Measurements from ENCODE around the gene EEA1.
"Not testable (repeated sequence)": the region's sequence is repeated elsewhere in the genome, so short reads cannot be mapped to it uniquely, and the experiment has no call there.

Gene EEA1

GRCh38 chr12:92794356-92794755 lies 134.7 kb downstream of the EEA1 start:
- not testable (repeated sequence) for FAIRE-seq

DNA sequence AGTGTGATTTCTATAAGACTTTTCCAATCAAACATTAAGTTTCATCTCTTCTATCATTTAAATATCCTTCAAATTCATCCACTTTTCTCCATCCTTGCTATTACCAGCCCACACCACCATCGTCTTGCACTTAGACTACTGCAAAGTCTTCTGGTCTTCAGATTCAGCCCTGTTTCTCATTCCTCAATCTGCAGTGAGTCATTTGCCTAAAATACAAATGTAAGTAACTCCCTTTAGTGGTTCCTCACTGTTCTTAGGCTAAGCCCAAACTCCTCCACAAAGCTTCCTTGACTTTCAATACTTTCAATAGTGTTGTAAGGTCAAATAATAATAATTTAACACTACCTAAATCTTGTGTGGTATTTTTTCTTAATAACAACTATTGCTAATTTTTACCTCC lies 143.1 kb downstream of the EEA1 start:
- FAIRE-seq, result no peak

DNA sequence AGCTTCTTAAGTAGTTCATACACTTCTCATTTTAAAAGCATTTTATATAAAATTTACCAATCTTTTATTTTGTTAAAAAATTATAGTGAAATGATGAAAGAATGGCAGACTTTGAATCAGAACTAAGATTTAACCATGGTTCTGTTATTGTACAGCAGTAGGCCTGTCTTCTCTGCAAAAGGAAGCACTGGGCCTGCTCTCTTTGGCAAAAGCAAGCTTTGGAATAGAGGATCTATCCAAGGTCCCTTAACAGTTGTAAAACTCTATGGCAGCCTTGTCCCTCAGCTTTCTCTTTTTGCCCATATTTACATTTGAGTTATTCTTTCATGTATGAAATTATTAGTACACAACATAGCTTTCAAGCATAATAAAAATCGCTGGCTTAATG lies 143.5 kb downstream of the EEA1 start:
- no peak for FAIRE-seq

DNA sequence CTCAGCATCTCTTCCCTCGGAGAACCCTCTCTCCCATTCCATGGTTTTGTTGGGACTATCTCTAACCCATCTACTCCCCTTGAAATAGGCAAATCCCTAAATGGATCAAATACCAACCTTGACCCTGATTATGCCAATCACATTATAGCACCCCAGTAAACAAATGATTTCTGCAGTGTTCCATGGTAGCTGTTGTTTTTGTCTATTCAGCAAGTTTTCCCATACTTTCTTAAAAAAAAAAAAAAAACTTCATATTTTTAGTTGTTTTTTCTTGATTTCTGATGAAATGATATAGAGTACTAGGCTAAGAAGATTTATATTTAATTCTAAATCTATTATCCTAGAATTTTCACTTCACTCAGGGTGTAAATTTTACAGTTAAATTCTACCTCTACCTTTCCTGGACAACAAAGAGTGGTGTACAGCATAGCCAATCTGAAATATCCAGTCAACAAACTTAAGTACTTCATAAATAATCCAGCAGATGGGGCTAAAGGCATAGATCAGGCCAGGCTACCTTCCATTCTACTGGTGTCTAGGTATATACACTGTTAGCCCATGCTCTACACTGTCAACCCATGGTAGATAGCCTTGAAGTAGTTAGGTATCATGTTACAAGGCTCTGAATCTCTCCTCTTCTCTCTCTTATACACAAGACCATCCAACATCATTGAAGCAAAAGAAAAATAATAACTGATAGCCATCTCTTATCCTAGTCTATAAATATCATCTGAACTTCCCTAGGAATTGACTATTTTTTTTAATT lies 144.1 kb downstream of the EEA1 start:
- FAIRE-seq, result peak; percentile 99

DNA sequence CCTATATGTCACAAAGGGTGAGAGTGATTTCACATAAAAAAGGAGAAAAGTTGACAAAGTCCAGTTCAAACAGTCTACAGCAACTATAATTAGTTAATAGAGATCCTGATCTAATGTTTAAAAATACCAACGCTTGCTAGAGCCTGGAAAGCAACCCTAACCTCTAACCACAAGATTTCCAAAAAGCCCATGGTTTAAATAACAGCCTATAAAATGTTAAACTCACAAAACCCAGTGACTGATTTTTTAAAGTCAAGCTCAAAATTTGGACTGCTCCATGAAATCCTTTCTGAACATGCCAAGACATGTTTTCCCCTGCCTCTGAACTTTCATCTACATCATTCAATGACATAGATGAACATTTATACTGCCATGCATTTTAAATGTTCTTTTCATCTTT lies 144.7 kb downstream of the EEA1 start:
- no peak for FAIRE-seq

DNA sequence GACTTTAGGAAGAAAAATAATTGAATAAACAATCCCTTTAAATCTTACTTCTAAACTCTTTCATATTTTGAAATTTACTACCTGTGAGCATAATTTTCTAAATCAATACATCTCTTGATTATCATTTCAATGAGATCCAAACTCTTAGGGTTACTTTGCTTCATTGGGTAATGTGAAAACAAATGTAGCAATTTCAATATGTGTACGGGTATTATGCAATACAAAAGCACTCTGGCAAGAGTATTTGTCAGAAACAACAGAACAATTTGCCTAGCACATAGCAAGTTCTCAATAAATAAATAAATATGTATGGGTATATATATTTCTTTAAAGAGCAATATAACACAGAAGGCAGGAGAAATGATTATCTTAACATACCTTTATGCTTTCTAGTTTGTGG lies 149.2 kb downstream of the EEA1 start:
- no peak for FAIRE-seq

DNA sequence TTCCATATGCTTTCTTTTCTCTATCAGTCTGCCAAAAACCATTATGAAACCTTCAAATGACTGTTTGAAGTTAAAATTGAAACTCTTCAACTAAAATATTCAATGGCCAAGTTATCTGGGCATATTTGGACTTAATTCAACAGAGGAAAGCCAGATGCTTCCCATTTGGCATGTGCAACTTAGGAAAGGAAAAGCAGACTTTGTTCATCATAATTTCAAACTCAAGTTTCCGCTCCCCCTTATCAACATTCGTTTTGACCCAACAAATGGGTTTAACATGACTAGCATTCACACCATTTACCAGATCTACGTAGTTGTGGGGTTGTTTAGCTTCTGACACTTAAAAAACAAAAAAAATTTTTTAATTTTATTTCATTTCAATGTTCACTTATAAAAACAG lies 150.6 kb downstream of the EEA1 start:
- FAIRE-seq, result no peak

DNA sequence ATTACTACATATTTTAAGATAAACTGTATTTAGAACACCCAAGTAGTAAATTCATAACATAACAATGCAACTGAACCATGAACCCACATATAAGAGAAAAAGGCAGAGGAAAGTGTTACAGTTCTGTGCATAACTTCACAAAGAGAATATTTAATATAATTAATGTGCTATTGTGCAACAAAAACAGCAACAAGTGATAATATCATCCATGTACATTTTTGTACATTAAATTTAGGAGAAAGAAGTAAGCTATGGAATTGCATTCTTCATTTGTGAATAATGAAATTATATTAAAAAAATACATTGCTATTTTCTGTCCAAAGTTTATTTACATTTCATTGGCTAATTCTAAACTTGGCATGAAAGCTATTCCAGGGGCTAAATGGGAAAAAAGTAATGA lies 153.7 kb downstream of the EEA1 start:
- FAIRE-seq, result peak; percentile 17

DNA sequence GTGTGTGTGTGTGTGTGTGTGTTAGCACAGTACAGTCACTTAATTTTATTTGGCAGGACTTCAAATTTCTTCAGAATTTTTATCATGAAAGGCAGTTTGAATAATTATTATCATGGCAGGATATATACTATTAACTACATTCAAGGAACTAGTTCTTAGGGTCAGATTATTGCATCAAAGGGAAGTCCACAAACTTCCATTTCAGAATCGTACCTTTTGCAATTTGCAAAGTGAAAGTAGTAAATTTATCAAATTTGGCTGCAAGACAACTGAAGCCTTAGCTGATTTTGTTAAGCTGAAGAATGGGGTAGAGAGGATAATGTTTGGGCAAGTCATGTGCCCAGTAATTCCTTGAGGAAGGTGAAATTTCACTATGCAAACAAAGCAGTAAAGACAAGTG lies 158.1 kb downstream of the EEA1 start:
- no peak for FAIRE-seq

- no peak for FAIRE-seq
Measured at GRCh38 chr12:92769124-92769901, 159.8 kb downstream of the EEA1 start.

GRCh38 chr12:92765871-92766270 lies 163.2 kb downstream of the EEA1 start:
- FAIRE-seq, result no peak

DNA sequence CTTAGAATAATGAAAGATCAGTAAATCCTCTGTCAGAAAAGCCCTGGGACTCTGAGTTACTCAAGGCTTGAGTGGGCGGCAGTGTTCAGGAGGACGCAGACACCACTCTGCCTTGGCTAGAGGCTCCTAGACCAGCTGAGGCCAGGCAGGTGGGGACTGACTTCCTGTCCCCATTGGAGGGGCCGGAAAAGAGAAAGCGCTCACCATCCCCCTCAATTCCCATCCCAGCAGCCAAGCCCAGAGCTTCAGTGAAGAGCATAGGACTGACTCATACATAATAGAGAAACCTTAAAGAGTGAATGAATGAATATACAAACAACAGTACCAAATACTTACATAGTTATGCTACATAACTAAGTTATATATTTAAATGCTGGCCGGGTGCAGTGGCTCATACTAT lies 164.3 kb downstream of the EEA1 start:
- no peak for FAIRE-seq

- FAIRE-seq, result no peak
Measured at GRCh38 chr12:92762773-92763172, 166.3 kb downstream of the EEA1 start.

GRCh38 chr12:92759634-92760268 lies 169.3 kb downstream of the EEA1 start:
- no peak for FAIRE-seq

DNA sequence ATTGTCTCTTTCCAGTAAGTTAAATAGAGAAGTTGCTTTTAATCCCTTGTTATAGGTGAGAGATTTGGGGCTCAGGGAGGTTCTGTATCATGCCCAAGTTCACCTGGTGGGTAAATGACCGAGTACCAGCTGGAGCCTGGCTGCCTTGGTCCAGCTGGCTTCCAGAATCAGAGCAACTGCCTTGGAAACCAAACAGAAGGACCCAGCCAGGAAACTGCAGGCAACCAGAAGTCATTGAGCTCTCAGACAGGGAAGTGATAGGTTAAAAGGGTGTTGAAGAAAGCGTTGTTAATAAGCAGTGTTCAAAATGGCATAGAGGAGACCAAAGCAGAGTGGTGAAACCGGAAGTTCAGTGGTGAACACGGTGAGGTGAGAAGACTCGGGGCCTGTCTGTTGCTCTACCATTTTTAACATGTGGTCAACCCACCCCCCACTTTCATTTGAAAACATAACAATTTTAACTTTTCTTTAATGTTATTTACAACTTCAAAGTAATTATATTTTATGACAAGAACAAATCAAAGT lies 171.4 kb downstream of the EEA1 start:
- FAIRE-seq, result no peak

DNA sequence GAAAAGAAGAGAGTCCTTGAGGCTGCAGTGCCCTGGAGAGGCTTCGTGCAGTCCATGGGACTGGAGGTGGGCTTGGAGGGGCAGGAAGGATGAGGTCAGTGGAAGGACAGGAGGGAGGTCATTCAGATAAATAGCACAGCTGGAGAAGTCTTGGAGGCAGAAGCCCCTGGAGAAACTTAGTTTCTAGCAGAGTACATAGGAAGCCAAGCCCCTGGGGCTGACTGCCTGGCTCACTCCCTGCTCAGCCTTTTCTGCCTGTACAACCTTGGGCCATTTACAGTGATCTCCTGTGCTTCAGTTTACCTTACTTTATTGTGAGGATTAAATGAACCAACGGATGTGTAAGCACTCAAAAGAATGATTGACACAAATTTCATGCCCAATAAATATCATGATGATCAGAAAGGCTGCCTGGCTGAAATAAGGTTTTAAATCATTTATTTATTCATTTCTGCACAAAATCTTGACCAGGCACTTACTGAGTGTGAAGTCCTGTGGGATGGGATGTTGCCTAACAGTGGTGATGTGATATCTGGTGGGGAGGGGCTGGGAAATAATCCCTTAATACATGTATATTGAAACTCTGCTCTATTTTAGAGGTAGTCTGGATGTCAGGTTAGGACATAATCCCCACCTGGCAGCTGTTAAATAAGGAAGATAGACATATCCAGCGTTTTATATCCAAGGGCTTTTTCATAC lies 172.0 kb downstream of the EEA1 start:
- FAIRE-seq, result no peak

GRCh38 chr12:92753976-92754885 lies 174.9 kb downstream of the EEA1 start:
- FAIRE-seq, result no peak

- FAIRE-seq, result not testable (repeated sequence)
Measured at GRCh38 chr12:92749691-92750090, 179.4 kb downstream of the EEA1 start.

GRCh38 chr12:92747151-92747550 lies 181.9 kb downstream of the EEA1 start:
- no peak for FAIRE-seq

DNA sequence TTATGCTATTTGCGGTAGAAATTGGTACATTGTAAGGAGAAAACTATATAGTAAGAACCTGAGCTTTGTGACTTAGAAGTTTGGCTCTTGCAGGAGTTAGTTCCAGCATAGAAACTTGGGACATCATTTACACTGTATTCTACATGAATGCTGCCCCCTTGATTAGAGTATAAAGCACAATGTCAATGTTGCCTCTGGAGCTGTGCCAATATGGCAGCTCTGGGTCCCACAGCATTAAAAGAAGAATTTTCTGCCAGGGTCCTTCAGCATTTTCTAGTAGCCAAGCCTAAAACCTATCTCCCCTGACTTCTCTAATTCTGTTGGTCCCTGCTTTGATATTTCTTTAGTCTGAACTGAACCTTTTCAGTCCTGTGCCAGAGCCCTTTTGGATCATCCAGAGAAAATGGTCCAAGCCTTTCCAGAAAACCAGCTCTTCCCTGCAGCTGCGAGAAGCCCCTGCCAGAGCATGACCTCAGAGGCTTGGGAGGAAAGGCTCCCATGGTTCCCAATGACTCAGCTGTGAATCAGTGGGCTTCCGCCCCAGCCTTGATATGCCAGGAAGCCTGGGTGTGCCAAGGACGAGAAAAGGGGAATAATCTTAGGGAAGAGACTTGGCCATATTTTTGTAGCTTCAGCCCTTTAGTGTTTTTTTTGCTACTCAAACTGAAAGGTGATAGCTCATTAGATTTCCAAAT lies 183.1 kb downstream of the EEA1 start:
- no peak for FAIRE-seq

DNA sequence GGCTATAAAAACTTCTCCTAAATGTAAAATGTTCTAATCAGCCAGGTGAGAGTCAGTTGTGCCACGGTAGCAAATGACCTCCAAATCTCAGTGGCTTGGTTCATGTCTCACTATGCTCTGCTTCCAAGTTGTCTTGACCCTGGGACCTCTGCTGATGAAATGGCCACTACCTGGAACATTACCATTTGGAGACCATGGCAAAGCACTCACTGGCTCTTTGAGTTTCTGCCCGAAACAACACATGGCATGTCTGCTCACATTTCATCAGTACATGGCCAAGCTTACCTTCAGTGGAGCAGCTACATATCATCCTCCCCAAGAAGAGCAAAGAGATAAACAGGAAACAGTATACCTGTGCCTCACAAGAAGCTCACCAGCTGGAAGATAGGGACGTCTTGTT lies 186.1 kb downstream of the EEA1 start:
- no peak for FAIRE-seq

All from islet of Langerhans (tissue), 1 donor.